Panc1 (cell line): Measurements from ENCODE around the gene SSNA1. TPM values are rescaled to one million over a fixed set of nuclear protein-coding genes. Genes with fewer than 3 reads are reported as not detected.

ENCODE experiments used
- ATAC-seq: fragments of 200-7000 bp; cut with Tn5 transposase; 2 replicates; pipeline ENCODE4 v1.9.1; 2020; ENCODE audit warnings: mild to moderate bottlenecking, moderate library complexity
- BruUV-seq: library from RNA; stranded (reverse); fragments of 400-500 nt; replicated peaks from 2 replicates; lab custom pipeline; 2021; lab: Mats Ljungman, UMichigan
- CTCF ChIA-PET: fragments of 300-600 bp; sonication (Branson Sonifier 250); formaldehyde crosslinking; loops from one replicate; lab custom pipeline; 2022; ENCODE audit warnings: antibody characterized with exemption; lab: Charles Lee
- POLR2A ChIA-PET: fragments of 300-600 bp; sonication (Branson Sonifier 250); formaldehyde crosslinking; loops from one replicate; lab custom pipeline; 2022; ENCODE audit warnings: antibody characterized with exemption; lab: Charles Lee
- DNase-seq: peaks from one replicate; pipeline ENCODE4 v3.0.0-alpha.2; 2010; ENCODE audit warnings: low read depth, low spot score
- H3K27ac ChIP-seq: 2 replicates; pipeline ENCODE4 v1.5.1; 2011; ENCODE audit warnings: mild to moderate bottlenecking, low read length, inconsistent platforms
- H3K27me3 ChIP-seq: fragments of 200-500 bp; sonication (Bioruptor generic); 2 replicates; pipeline ENCODE4 v1.6.0; 2014; ENCODE audit warnings: low read length, inconsistent platforms; ENCODE audit not compliant: control insufficient read depth, insufficient read depth
- H3K36me3 ChIP-seq: fragments of 200-500 bp; sonication (Bioruptor generic); 2 replicates; pipeline ENCODE4 v1.5.1; 2014; ENCODE audit warnings: inconsistent platforms, mild to moderate bottlenecking, low read length, moderate library complexity; ENCODE audit not compliant: control insufficient read depth, insufficient read depth
- H3K4me1 ChIP-seq: 2 replicates; pipeline ENCODE4 v1.5.1; 2011; ENCODE audit warnings: inconsistent platforms, mild to moderate bottlenecking, low read length, moderate library complexity; ENCODE audit not compliant: control insufficient read depth, insufficient read depth
- H3K4me3 ChIP-seq, 2 experiments: 2 replicates each; pipeline ENCODE4 v1.5.1; 2011 to 2012; ENCODE audit warnings: low read depth in 2 of 2, low read length in 2 of 2, mild to moderate bottlenecking in 2 of 2, inconsistent platforms in 1 of 2, moderate library complexity in 1 of 2
- H3K9me3 ChIP-seq: fragments of 200-500 bp; sonication (Bioruptor generic); 2 replicates; pipeline ENCODE4 v1.5.1; 2014; ENCODE audit warnings: low read depth, mild to moderate bottlenecking, inconsistent platforms, low read length, moderate library complexity; ENCODE audit not compliant: control insufficient read depth, insufficient read depth
- POLR2AphosphoS5 ChIP-seq: IDR thresholded peaks from 2 replicates; pipeline ENCODE4 v1.6.1; 2012; ENCODE audit warnings: mild to moderate bottlenecking, low read depth, low read length, moderate library complexity
- SIN3A ChIP-seq: IDR thresholded peaks from 2 replicates; pipeline ENCODE4 v1.6.1; 2012; ENCODE audit warnings: low read depth, mild to moderate bottlenecking, low read length, moderate library complexity, borderline replicate concordance; ENCODE audit not compliant: insufficient read depth
- TCF7L2 ChIP-seq: IDR thresholded peaks from 2 replicates; pipeline ENCODE4 v1.6.1; 2011; ENCODE audit warnings: mild to moderate bottlenecking, low read depth, low read length, inconsistent platforms
- in situ Hi-C: cut with HindIII; loops from 2 replicates; pipeline ENCODE4 v1.10.0; 2016; ENCODE audit warnings: low sequenced_read_pairs, low pct_unique_long_range_greater_than_20kb
- intact Hi-C: fragments of 100-400 bp; cut with micrococcal nuclease; formaldehyde crosslinking; loops from one replicate; pipeline ENCODE4 v1.10.0; 2022; ENCODE audit not compliant: unreplicated experiment
- total RNA-seq: library from RNA; stranded (reverse); gene quantifications from one replicate; pipeline ENCODE4 v1.2.1, GENCODE V29; 2021; ENCODE audit not compliant: unreplicated experiment
- TF ChIP-seq, protein P1 (sequence below): fragments of 450-650 bp; IDR thresholded peaks from 2 replicates; pipeline ENCODE4 v1.5.1; 2017; ENCODE audit warnings: mild to moderate bottlenecking
- TF ChIP-seq, protein P2 (sequence below), 2 experiments: IDR thresholded peaks; 2 replicates each; pipeline ENCODE4 v1.6.1; 2011 to 2012; ENCODE audit warnings: low read depth in 2 of 2, control low read depth in 1 of 2, low read length in 1 of 2, mild to moderate bottlenecking in 1 of 2, moderate library complexity in 1 of 2; ENCODE audit not compliant: insufficient read depth in 1 of 2

The SSNA1 gene
- total RNA-seq, 1 experiment from 2014 or later, result 86.9 TPM

DNA sequence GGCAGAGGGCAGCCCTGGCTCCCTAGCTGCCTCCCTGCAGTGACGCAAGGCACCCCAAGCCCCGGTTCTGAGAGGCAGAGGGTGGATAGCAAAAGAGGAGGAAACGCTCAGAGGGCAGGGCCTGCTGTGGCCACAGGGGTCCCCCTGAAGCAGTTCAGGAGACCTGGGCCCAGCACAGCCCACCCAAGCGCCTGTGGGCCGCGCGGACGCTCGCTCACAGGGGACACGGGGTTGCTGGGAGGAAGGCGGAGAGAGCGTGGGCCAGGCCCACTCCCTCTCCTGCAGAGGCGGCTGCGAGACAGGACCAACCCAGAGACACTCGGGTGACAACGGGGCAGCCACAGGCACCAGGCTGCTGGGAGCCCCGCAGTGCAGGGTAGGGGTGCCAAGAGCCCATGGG, 8.7 kb upstream of the SSNA1 start:
- ATAC-seq (no peak), DNase-seq (no peak)
- intact Hi-C loops (no loop called here), in situ Hi-C loops (no loop called here)
- Histone ChIP-seq H3K4me3 (no peak overlapping the region), H3K36me3 (no peaks in the 10 kb centered on the region), H3K27ac (no peak overlapping the region), H3K27me3 (no peaks in the 10 kb centered on the region), H3K9me3 (no peaks in the 10 kb centered on the region), H3K4me1 (no peaks in the 10 kb centered on the region)
- BruUV-seq, result no TSS peak
- TF ChIP-seq POLR2AphosphoS5, result no peak
- TF ChIP-seq TCF7L2, result no peak
- ChIA-PET CTCF (no interaction called here), POLR2A (no interaction called here)

DNA sequence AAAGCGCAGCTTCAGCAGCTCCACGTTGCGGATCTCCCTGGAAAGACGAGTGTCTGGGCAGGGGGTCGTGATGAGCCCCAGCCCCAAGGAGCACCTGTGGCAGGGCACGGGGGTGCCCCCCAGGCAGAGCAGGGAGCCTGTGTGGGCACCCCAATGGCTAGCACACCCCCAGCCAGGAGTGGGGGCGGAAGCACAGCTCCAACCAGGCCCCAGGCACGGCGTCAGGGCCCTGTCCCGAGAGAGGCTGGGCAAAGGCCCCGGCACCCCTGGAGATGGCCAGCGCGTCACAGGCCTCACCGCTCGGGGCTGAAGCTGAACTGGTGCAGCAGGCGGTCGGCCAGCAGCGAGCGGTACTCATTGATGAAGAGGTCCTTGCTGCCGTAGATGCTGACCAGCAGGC, 8.0 kb upstream of the SSNA1 start:
- no peak for TF ChIP-seq TCF7L2
- TF ChIP-seq POLR2AphosphoS5, result no peak
- TF ChIP-seq, protein P1, sequence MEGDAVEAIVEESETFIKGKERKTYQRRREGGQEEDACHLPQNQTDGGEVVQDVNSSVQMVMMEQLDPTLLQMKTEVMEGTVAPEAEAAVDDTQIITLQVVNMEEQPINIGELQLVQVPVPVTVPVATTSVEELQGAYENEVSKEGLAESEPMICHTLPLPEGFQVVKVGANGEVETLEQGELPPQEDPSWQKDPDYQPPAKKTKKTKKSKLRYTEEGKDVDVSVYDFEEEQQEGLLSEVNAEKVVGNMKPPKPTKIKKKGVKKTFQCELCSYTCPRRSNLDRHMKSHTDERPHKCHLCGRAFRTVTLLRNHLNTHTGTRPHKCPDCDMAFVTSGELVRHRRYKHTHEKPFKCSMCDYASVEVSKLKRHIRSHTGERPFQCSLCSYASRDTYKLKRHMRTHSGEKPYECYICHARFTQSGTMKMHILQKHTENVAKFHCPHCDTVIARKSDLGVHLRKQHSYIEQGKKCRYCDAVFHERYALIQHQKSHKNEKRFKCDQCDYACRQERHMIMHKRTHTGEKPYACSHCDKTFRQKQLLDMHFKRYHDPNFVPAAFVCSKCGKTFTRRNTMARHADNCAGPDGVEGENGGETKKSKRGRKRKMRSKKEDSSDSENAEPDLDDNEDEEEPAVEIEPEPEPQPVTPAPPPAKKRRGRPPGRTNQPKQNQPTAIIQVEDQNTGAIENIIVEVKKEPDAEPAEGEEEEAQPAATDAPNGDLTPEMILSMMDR, result no peak
- TF ChIP-seq SIN3A, result no peak
- TF ChIP-seq, protein P2, sequence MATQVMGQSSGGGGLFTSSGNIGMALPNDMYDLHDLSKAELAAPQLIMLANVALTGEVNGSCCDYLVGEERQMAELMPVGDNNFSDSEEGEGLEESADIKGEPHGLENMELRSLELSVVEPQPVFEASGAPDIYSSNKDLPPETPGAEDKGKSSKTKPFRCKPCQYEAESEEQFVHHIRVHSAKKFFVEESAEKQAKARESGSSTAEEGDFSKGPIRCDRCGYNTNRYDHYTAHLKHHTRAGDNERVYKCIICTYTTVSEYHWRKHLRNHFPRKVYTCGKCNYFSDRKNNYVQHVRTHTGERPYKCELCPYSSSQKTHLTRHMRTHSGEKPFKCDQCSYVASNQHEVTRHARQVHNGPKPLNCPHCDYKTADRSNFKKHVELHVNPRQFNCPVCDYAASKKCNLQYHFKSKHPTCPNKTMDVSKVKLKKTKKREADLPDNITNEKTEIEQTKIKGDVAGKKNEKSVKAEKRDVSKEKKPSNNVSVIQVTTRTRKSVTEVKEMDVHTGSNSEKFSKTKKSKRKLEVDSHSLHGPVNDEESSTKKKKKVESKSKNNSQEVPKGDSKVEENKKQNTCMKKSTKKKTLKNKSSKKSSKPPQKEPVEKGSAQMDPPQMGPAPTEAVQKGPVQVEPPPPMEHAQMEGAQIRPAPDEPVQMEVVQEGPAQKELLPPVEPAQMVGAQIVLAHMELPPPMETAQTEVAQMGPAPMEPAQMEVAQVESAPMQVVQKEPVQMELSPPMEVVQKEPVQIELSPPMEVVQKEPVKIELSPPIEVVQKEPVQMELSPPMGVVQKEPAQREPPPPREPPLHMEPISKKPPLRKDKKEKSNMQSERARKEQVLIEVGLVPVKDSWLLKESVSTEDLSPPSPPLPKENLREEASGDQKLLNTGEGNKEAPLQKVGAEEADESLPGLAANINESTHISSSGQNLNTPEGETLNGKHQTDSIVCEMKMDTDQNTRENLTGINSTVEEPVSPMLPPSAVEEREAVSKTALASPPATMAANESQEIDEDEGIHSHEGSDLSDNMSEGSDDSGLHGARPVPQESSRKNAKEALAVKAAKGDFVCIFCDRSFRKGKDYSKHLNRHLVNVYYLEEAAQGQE (IDR thresholded peaks at IDR 0.05; ENCODE audit: insufficient read depth in 1 of 2, low read depth in 2 of 2, low read length in 1 of 2), result no peak
- ATAC-seq, result no peak
- Histone ChIP-seq H3K27me3 (no peaks in the 10 kb centered on the region), H3K4me3 (no peak overlapping the region), H3K4me1 (no peaks in the 10 kb centered on the region), H3K36me3 (no peaks in the 10 kb centered on the region), H3K27ac (no peak overlapping the region), H3K9me3 (no peaks in the 10 kb centered on the region)
- BruUV-seq, result no TSS peak
- ChIA-PET CTCF (no interaction called here), POLR2A (no interaction called here)
- no peak for DNase-seq
- in situ Hi-C loops (no loop called here), intact Hi-C loops (no loop called here)

DNA sequence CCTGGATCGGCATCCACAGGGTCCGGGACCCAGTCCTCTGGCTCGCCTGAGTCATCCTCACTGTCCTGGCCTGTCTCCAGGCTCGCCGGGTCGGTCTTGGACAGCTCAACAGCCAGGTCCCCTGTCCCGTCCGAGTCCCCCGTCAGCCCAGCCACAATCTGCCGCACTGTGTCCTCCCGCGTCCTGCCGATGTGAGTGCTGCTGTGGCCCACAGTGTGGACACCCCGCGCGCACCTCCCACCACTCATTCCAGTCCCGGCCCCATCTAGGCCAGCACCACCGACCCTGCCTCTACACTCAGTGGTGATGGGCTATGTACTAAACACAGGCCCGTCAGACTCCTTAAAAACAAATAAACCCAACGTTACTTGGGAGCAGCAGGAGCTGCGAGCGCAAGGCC, 6.8 kb upstream of the SSNA1 start:
- intact Hi-C loops (no loop called here), in situ Hi-C loops (no loop called here)
- TF ChIP-seq, protein P1, result no peak
- TF ChIP-seq TCF7L2 (no peak), SIN3A (no peak), POLR2AphosphoS5 (no peak)
- TF ChIP-seq, protein P2 (IDR thresholded peaks at IDR 0.05; ENCODE audit: insufficient read depth in 1 of 2, low read depth in 2 of 2, low read length in 1 of 2), result no peak
- ChIA-PET CTCF (interaction anchor here (0.8 kb wide), 1 partner anchor 14 kb away, joined by 4 read pairs; no protein-coding TSS in a partner anchor), POLR2A (no interaction called here)
- DNase-seq, result no peak
- Histone ChIP-seq H3K9me3 (no peaks in the 10 kb centered on the region), H3K4me3 (no peak overlapping the region), H3K27me3 (no peaks in the 10 kb centered on the region), H3K4me1 (peaks cover 3% of the 10 kb centered on the region), H3K27ac (no peak overlapping the region), H3K36me3 (no peaks in the 10 kb centered on the region)
- no TSS peak for BruUV-seq
- ATAC-seq, result no peak
